Testis (tissue), 2 donors: ENCODE results near the gene NT5C.

Experiments used
- CTCF ChIP-seq, 3 experiments: fragments of 450-650 bp in 2 of 3; fragments of 200-600 bp in 1 of 3; sonication (generic) in 1 of 3; IDR thresholded peaks; one replicate each; pipeline ENCODE4 v1.5.1; 2016 to 2019; ENCODE audit warnings: antibody characterized with exemption in 3 of 3, mild to moderate bottlenecking in 2 of 3, moderate library complexity in 1 of 3
- POLR2A ChIP-seq: fragments of 450-650 bp; IDR thresholded peaks from one replicate; pipeline ENCODE4 v1.6.1; 2017; ENCODE audit warnings: antibody characterized with exemption, mild to moderate bottlenecking, moderate library complexity

GRCh38 chr17:75142236-75142971 lies 10.9 kb upstream of the NT5C start:
- TF ChIP-seq CTCF (IDR thresholded peaks at IDR 0.05) (no peak), POLR2A (no peak)
